T47D (cell line): ENCODE results near the gene F7.
"Not testable (repeated sequence)": the region's sequence is repeated elsewhere in the genome, so short reads cannot be mapped to it uniquely, and the experiment has no call there.

Experiments used
- DNase-seq, 2 experiments: peaks; one replicate each; pipeline versions ENCODE4 v3.0.0 to v3.0.0-alpha.2; 2011 to 2012; ENCODE audit warnings: low read depth in 1 of 2, low spot score in 1 of 2
- JUND ChIP-seq: IDR thresholded peaks from 2 replicates; pipeline ENCODE4 v1.6.1; 2012; ENCODE audit warnings: low read depth
- in situ Hi-C: cut with HindIII; loops from 2 replicates; pipeline ENCODE4 v1.10.0; 2016; ENCODE audit warnings: low sequenced_read_pairs, low pct_unique_long_range_greater_than_20kb

Gene F7

DNA sequence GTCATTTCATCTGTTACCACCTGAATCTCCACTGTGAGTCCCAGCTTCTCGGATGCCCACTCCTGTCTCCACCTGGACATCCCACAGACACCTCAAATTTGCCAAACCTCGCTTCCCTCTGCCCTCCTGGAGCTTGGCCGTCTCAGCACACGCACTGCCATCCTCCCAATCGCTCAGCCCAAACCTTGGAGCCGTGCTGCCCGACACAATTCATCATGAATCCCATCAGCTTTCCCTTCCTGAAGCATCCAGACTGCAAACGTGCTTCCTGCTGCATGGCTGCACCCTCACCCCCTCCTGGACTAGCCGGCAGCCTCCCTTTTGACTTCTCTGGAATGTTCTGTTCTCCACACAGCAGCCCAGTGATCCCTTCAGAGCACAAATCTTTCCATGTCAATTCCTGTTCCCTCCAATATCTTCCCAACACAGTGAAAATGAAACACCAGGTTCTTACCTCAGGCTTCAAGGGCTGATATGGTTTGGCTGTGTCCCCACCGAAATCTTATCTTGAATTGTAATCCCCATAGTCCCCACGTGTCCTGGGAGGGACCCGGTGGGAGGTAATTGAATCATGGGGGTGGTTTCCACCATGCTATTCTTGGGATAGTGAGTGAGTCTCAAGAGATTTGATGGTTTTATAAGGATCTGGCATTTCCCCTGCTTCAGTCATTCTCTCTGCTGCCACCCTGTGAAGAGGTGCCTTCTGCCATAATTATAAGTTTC, 51.8 kb downstream of the F7 start:
- no peak for DNase-seq
- no peak for TF ChIP-seq JUND
- in situ Hi-C loops: no loop called here

DNA sequence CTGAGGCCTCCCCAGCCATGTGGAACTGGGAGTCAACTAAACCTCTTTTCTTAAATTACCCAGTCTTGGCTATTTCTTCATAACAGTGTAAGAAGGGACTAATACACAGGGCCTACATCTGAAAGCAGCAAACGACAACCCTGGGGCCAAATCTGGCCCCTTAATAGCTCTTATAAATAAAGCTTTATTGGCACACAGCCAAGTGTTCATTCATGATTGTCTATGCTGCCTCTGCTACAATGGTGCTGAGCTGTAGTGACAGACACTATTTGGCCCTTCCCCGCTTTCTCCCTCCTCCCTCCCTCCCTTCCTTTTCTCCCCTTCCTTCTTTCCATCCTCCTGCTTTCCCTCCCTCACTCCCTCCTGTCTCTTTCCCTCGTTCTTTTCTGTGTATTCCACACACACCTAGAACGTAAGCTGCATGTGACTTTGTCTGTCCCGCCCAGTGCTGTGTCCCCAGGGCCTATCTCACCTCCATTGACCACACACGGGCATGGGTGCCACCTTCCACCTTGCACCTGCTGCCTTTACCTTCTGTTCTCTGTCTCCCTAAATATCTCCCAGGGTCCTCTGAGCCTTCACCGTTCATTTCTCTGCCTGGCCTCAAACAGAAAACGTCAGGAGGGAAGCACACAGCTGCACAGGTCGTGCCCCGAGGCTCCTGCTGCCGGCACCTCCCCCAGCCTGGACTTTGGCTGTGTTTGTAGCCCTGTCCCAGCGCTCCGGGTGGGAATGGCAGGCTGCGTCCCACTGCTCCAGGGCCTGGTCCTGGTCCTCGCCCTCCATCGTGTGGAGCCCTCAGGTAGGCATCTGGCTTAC, 52.5 kb downstream of the F7 start, which contains the start of gene PROZ:
TSS of gene PROZ (plus strand) at position 720 of the 819 bp plus-strand sequence. CDS start at position 733, 13 bp downstream.
- in situ Hi-C loops: no loop called here
- TF ChIP-seq JUND: no peak
- DNase-seq: no peak

DNA sequence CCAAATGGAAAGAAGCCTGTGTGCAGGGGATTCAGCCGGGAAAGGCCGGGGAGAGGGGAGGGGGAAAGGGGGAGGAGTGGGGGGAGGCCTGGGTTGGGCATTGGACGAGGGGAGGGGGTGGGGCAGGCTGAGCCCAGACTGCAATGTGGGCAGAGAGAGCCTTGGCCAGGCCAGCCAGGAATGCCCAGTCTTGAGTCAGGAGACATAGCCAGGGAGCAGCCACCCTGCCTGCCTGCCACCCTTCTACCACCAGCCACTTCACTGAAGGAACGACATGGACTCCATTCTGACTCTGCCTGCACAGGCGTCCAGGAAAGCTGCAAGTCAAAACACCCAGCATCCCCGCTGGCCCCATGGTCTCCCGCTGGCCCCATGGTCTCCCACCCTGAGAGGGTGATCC, 53.4 kb downstream of the F7 start:
- no peak for DNase-seq
- in situ Hi-C loops: no loop called here
- TF ChIP-seq JUND: no peak

DNA sequence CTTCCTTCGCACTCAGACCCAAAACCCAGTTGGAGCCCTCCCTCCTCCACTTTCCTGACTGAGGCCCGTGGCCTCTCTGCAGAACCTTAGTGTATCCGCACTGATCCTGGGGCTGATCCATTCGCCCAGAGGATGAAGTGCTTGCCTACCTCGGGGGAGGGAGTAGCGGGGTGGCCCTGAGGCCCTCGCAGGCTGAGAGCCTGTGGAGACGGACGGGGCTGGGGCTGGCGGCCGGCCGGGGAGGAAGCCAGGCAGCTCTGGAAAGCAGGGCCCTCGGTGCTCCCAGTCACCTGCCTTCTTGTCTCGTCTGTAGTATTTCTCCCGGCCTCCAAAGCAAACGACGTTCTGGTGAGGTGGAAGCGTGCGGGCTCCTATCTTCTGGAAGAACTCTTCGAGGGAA, 54.1 kb downstream of the F7 start:
- in situ Hi-C loops: no loop called here
- DNase-seq: no peak
- TF ChIP-seq JUND: no peak

DNA sequence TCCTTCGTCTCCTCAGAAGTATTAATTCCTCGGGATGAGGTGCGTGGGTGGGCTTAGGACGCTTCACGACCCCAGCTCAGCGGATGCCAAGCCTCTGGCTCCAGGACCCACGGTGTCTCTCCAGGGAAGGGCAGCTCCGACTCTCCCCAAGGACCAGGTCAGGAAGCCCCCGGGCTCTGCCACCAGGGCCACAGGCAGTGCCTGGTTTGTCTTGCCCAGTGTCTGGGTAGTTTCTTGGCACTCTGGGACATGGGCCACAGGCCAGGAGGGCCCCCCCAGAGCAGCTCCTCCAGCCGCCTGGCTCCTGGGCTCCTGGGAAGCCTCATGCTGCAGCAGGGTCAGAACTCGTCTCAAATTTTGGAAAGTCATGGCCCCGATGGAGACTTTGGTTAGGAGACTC, 55.4 kb downstream of the F7 start:
- no peak for TF ChIP-seq JUND
- DNase-seq: no peak
- in situ Hi-C loops: no loop called here

DNA sequence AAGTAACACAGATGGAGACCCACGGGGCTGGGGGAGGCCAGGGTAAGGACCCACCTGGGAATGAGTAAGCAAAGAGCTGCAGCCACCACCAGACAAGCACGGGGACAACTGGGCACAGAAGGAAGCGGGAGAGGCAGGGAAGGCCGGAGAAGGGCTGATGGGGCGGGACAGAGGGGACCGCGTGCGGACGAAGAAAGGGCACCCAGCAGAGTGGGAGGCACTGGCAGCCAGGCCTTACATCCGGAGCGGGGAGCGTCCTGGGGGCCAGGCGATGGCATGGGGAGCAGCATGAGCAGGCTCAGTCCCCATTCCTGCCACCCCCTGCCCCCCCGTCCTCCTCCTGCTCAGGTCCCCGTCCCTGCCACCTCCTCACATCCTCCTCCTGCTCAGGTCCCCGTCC, 55.8 kb downstream of the F7 start:
- in situ Hi-C loops: no loop called here
- no peak for DNase-seq
- TF ChIP-seq JUND: no peak

DNA sequence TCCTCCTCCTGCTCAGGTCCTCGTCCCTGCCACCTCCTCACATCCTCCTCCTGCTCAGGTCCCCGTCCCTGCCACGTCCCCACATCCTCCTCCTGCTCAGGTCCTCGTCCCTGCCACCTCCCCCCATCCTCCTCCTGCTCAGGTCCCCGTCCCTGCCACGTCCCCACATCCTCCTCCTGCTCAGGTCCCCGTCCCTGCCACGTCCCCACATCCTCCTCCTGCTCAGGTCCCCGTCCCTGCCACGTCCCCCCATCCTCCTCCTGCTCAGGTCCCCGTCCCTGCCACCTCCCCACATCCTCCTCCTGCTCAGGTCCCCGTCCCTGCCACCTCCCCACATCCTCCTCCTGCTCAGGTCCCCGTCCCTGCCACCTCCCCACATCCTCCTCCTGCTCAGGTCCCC, 56.4 kb downstream of the F7 start:
- in situ Hi-C loops, DNase-seq: not testable (repeated sequence)

DNA sequence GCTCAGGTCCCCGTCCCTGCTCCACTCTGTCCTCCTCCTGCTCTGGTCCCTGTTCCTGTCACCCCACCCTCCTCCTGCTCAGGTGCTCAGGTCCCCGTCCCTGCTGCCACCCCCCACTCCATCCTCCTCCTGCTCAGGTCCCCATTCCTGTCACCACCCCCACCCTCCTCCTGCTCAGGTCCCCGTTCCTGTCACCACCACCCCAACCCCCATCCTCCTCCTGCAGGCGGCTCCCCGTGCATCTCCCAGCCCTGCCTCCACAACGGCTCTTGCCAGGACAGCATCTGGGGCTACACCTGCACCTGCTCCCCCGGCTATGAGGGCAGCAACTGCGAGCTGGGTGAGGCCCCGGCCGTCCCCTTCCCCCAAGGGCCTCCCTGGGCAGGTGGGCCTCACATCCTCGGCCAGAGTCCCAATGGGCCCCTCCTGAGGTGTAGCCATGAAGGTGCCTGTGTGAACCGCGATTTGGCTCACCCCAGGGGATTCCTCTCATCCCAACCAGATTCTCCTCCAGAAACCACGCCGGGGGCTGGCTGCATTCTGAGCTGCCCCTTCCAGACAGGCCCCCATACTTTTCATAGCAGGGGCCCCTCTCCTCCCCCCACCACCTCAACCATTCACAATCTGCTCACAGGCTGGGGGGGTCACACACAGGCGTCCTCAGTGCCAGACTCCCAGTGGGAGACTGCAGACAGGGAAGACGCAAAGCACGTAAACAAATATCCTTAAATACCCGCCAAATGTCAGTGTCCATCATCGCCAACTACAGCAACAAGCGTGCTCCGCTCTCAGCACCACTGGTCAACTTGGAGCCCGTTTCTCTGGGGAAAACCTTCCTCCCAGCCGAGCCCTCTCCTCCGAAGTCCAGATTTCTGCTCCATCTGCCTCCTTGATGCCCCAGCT, 57.4 kb downstream of the F7 start:
- in situ Hi-C loops: no loop called here
- TF ChIP-seq JUND: no peak
- no peak for DNase-seq

DNA sequence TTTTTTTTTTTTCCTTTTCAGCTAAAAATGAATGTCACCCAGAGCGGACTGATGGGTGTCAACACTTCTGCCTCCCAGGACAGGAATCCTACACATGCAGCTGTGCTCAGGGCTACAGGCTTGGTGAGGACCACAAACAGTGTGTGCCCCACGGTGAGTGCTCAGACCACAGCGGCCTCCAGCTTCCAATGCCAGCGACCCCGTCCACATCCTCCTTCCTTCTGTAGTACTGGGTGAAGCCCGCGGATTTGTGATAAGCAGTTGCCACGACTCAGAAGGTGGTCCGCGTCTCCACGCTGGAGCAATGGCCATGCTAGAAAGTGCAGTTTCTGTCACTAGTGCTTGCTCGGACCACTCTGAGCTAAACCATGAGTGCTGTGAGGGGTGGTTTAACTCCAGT, 58.9 kb downstream of the F7 start:
- no peak for DNase-seq
- no peak for TF ChIP-seq JUND
- in situ Hi-C loops: no loop called here

DNA sequence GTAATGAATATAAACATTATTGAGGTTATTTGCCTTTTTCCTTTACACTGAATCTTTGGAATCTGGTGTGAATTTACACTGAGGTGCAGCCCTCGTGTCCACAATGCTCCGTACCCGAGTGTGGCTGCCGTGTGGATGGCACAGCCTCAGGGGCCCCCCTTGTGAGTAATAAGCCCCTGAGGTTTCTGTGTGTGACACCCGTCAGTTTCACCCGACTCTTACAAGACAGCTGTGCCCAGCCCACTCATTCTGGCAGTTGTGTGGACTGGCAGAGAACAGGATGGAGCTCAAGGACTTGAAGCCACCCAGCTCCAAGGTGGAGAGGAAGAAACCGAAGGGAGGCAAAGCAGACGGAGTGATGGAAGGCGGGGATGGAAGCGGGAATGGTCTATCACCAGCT, 60.7 kb downstream of the F7 start:
- in situ Hi-C loops: no loop called here
- no peak for DNase-seq
- no peak for TF ChIP-seq JUND

DNA sequence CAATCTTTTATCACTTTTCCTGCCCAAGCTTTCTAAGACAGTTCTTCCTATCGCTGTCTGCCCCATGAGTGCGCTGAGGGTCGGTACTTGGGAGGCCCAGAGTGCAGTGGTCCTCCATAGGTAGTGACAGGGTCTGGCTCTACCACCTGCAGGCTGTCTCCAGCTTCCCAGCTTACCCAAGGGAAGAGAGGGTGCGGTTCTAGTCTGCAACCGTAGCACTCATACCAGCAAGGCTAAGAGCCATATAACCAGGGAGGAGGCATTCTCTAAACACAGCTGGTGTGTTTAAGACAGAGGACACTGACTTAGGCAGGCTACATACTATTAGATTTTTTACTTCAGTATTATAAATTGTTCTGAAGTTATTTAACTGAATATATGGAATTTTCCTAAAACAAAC, 61.1 kb downstream of the F7 start:
- TF ChIP-seq JUND: no peak
- DNase-seq: no peak
- in situ Hi-C loops: no loop called here

DNA sequence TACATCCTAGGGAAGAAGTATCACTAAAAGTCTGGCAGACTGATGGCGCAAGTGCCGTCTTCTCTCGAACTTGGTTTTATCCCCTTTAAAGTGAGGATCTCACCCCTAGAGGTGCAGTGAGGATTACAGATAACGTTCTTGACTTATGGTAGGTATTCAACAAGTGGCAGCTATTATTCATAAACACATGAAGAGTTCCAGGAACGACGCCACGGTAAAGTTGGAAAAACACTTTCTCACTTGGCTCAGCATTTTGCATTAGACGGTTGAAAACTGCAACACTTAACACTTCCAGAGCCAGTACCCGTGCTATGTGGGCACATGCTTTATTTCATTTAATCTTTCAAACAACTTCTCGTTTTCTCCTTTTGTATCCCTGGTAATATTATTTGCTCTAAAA, 61.6 kb downstream of the F7 start:
- DNase-seq: no peak
- in situ Hi-C loops: no loop called here

DNA sequence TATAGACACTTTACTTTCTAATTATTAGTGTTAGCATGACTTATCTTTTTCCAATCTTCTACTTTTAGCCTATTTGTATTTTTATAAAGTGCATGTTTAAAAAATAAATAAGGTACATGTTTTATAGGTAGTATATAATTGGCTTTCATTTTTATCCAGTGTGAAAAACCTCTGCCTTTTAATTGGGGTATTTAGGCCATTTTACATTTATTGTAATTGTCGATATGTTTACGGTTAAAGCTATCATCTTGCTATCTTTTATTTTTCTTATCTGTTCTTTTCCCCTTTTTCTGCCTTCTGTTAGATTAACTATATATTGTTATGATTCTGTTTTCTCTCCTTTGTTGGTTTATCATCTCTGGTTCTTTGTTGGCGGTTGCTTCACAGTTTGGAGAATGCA, 62.0 kb downstream of the F7 start:
- in situ Hi-C loops: no loop called here
- no peak for DNase-seq
- TF ChIP-seq JUND: no peak

More for the DNA sequence above, 61.6 kb downstream of the F7 start:
- TF ChIP-seq JUND: no peak
